NT2/D1 (cell line): ENCODE results near the gene MKNK1.

Source experiments
- SUZ12 ChIP-seq: IDR thresholded peaks from 2 replicates; pipeline ENCODE4 v1.6.1; 2011; ENCODE audit not compliant: insufficient read length, insufficient read depth; ENCODE audit errors: extremely low read depth
- YY1 ChIP-seq: IDR thresholded peaks from 2 replicates; pipeline ENCODE4 v1.6.1; 2011; ENCODE audit not compliant: insufficient read length, insufficient read depth
- ZNF274 ChIP-seq: IDR thresholded peaks from 2 replicates; pipeline ENCODE4 v1.6.1; 2011; ENCODE audit warnings: mild to moderate bottlenecking, low read depth, low read length

DNA sequence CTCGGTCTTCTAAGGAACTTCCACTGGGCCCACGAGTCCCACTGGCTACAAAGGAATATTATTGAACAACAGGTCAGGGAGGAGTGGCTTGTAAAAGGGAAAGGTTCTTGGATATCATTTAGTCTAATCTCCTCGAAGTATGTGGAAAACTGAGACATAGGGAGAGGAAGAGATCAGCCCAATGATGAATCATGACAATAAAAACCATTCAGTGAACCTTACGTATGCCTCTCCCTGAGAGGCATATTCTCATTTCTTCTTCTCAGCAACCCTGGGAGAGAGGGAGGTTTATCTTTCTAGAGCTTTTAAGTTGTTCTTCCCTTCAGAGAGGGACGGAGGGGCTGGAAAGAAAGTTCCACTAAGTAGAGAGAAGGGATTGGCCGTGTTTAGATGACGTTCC lies 17.9 kb upstream of the MKNK1 start:
- TF ChIP-seq SUZ12 (no peak), ZNF274 (no peak), YY1 (no peak)
